ENCODE results near the gene E2F4. TPM values are rescaled to one million over a fixed set of nuclear protein-coding genes. Genes with fewer than 3 reads are reported as not detected.

E2F4 gene
- total and polyA plus RNA-seq, 2 of the 8 experiments (the other 6 are each of a cell fraction or from before 2014, with no cell fraction given): 79.9 to 157 TPM

DNA sequence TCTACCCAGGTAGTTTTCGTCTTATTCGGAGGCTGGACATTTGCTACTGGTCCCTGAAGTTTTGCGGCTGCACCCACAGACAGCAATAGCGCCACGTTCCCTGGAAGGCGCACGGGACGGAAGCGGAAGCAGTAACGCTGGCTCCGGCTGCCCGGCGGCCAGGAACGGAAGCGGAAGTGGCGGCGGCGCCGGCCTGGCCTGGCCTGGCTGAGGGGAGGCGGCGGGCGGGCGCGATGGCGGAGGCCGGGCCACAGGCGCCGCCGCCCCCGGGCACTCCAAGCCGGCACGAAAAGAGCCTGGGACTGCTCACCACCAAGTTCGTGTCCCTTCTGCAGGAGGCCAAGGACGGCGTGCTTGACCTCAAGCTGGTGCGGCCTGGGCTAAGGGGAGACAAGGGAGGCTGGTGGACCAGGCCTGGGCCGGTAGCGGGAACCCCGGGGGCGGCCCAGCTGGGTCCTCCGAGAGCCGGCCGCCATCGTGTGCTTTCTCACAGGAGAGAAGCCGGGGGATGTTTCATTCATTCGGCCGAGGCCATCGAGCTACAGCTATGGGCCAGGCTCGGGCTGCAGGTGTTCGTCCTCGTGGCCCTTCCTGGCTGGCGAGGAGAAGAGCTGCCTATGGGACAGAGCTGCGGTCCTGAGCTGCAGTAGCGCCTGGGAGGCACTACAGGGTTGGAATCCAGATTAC, at the start of gene E2F4 (continued):
- no peak for TF ChIP-seq CBX5 (IDR thresholded peaks at IDR 0.05; ENCODE audit: low read depth, low read length)
